Measurements from ENCODE around the gene EFHD1.

Gene EFHD1

GRCh38 chr2:232643813-232644347 lies 10.5 kb downstream of the EFHD1 start:
- Histone ChIP-seq H3K4me1 (ENCODE audit: control insufficient read depth in 1 of 2, insufficient read depth in 1 of 2, low read depth in 1 of 2, low read length in 1 of 2) (no peaks in the 10 kb centered on the region), H3K36me3 (no peaks in the 10 kb centered on the region), H3K27ac (no peak overlapping the region), H3K27me3 (peaks cover 28% of the 10 kb centered on the region), H3K9me3 (no peaks in the 10 kb centered on the region), H3K4me3 (ENCODE audit: low read depth in 1 of 2, low read length in 1 of 2) (no peak overlapping the region)
- TF ChIP-seq CTCF (IDR thresholded peaks at IDR 0.05), result no peak

- Histone ChIP-seq H3K4me3 (ENCODE audit: low read depth in 1 of 2, low read length in 1 of 2) (no peak overlapping the region), H3K4me1 (ENCODE audit: control insufficient read depth in 1 of 2, insufficient read depth in 1 of 2, low read depth in 1 of 2, low read length in 1 of 2) (no peaks in the 10 kb centered on the region), H3K27me3 (peaks cover 16% of the 10 kb centered on the region)
Measured at GRCh38 chr2:232645061-232645460, 11.7 kb downstream of the EFHD1 start.

GRCh38 chr2:232646726-232647125 lies 13.3 kb downstream of the EFHD1 start:
- Histone ChIP-seq H3K27ac (no peak overlapping the region), H3K4me3 (ENCODE audit: low read depth in 1 of 2, low read length in 1 of 2) (no peak overlapping the region), H3K27me3 (peaks cover 6% of the 10 kb centered on the region), H3K4me1 (ENCODE audit: control insufficient read depth in 1 of 2, insufficient read depth in 1 of 2, low read depth in 1 of 2, low read length in 1 of 2) (no peaks in the 10 kb centered on the region), H3K36me3 (no peaks in the 10 kb centered on the region), H3K9me3 (no peaks in the 10 kb centered on the region)
- no peak for TF ChIP-seq CTCF (IDR thresholded peaks at IDR 0.05)

More at GRCh38 chr2:232645061-232645460, 11.7 kb downstream of the EFHD1 start:
- H3K36me3 ChIP-seq, result no peaks in the 10 kb centered on the region
- H3K27ac ChIP-seq, result no peak overlapping the region
- no peak for TF ChIP-seq CTCF (IDR thresholded peaks at IDR 0.05)
- no peaks in the 10 kb centered on the region for H3K9me3 ChIP-seq

GRCh38 chr2:232647261-232647660 lies 13.9 kb downstream of the EFHD1 start:
- H3K9me3 ChIP-seq, result no peaks in the 10 kb centered on the region
- H3K4me3 ChIP-seq (ENCODE audit: low read depth in 1 of 2, low read length in 1 of 2), result no peak overlapping the region
- no peak overlapping the region for H3K27ac ChIP-seq
- H3K27me3 ChIP-seq, result peaks cover 6% of the 10 kb centered on the region
- H3K4me1 ChIP-seq (ENCODE audit: control insufficient read depth in 1 of 2, insufficient read depth in 1 of 2, low read depth in 1 of 2, low read length in 1 of 2), result no peaks in the 10 kb centered on the region
- H3K36me3 ChIP-seq, result no peaks in the 10 kb centered on the region
- no peak for TF ChIP-seq CTCF (IDR thresholded peaks at IDR 0.05)

GRCh38 chr2:232649033-232649432 lies 15.6 kb downstream of the EFHD1 start:
- H3K27me3 ChIP-seq, result no peaks in the 10 kb centered on the region
- no peak overlapping the region for H3K4me3 ChIP-seq (ENCODE audit: low read depth in 1 of 2, low read length in 1 of 2)
- no peaks in the 10 kb centered on the region for H3K36me3 ChIP-seq
- TF ChIP-seq CTCF (IDR thresholded peaks at IDR 0.05), result no peak
- H3K4me1 ChIP-seq (ENCODE audit: control insufficient read depth in 1 of 2, insufficient read depth in 1 of 2, low read depth in 1 of 2, low read length in 1 of 2), result no peaks in the 10 kb centered on the region
- H3K27ac ChIP-seq, result no peak overlapping the region
- H3K9me3 ChIP-seq, result no peaks in the 10 kb centered on the region

- TF ChIP-seq CTCF (IDR thresholded peaks at IDR 0.05), result no peak
- no peaks in the 10 kb centered on the region for H3K36me3 ChIP-seq
- H3K4me1 ChIP-seq (ENCODE audit: control insufficient read depth in 1 of 2, insufficient read depth in 1 of 2, low read depth in 1 of 2, low read length in 1 of 2), result no peaks in the 10 kb centered on the region
- no peak overlapping the region for H3K27ac ChIP-seq
- no peak overlapping the region for H3K4me3 ChIP-seq (ENCODE audit: low read depth in 1 of 2, low read length in 1 of 2)
- H3K9me3 ChIP-seq, result no peaks in the 10 kb centered on the region
- no peaks in the 10 kb centered on the region for H3K27me3 ChIP-seq
Measured at GRCh38 chr2:232652505-232652851, 19.1 kb downstream of the EFHD1 start.
